Neural progenitor cell (in vitro differentiated cells): Measurements from ENCODE around the gene SLC26A4. TPM values are rescaled to one million over a fixed set of nuclear protein-coding genes. Genes with fewer than 3 reads are reported as not detected.

Experiments
- DNase-seq: peaks from one replicate; pipeline ENCODE4 v3.0.0-alpha.2; 2016; ENCODE audit warnings: low spot score
- H2AFZ ChIP-seq: fragments of 200-600 bp; sonication (generic); replicated peaks from 2 replicates; pipeline ENCODE4 v1.6.1; 2016; ENCODE audit warnings: antibody characterized with exemption
- H3F3A ChIP-seq: fragments of 200-600 bp; sonication (generic); 2 replicates; pipeline ENCODE4 v1.6.1; 2016; ENCODE audit warnings: antibody characterized with exemption, low read depth
- H3K27ac ChIP-seq: fragments of 200-600 bp; sonication (generic); 2 replicates; pipeline ENCODE4 v1.5.1; 2016; ENCODE audit warnings: mild to moderate bottlenecking
- H3K27me3 ChIP-seq: fragments of 200-600 bp; sonication (generic); 2 replicates; pipeline ENCODE4 v1.6.1; 2016; ENCODE audit warnings: mild to moderate bottlenecking, moderate library complexity
- H3K36me3 ChIP-seq: fragments of 200-600 bp; sonication (generic); 2 replicates; pipeline ENCODE4 v1.5.1; 2016
- H3K4me1 ChIP-seq: fragments of 200-600 bp; sonication (generic); 2 replicates; pipeline ENCODE4 v1.6.1; 2016; ENCODE audit warnings: mixed run types
- H3K4me2 ChIP-seq: fragments of 200-600 bp; sonication (generic); 2 replicates; pipeline ENCODE4 v1.6.1; 2016
- H3K4me3 ChIP-seq: fragments of 200-600 bp; sonication (generic); 2 replicates; pipeline ENCODE4 v1.5.1; 2016
- H3K79me2 ChIP-seq: fragments of 200-600 bp; sonication (generic); 2 replicates; pipeline ENCODE4 v1.6.1; 2016; ENCODE audit warnings: low read depth
- H3K9ac ChIP-seq: fragments of 200-600 bp; sonication (generic); 2 replicates; pipeline ENCODE4 v1.6.1; 2016
- H3K9me3 ChIP-seq: fragments of 200-600 bp; sonication (generic); 2 replicates; pipeline ENCODE4 v1.5.1; 2016; ENCODE audit warnings: low read depth
- H4K20me1 ChIP-seq: fragments of 200-600 bp; sonication (generic); 2 replicates; pipeline ENCODE4 v1.6.1; 2016; ENCODE audit warnings: low read depth
- H3K27ac Mint-ChIP-seq: 3 replicates; pipeline ENCODE4 v1.8.0; 2021; ENCODE audit warnings: mixed read lengths
- H3K27me3 Mint-ChIP-seq: 2 replicates; pipeline ENCODE4 v1.8.0; 2022; ENCODE audit warnings: low read depth, mild to moderate bottlenecking, inconsistent platforms, moderate library complexity, mixed read lengths; ENCODE audit not compliant: insufficient read depth
- H3K36me3 Mint-ChIP-seq: 3 replicates; pipeline ENCODE4 v1.8.0; 2021; ENCODE audit warnings: mixed read lengths
- H3K4me1 Mint-ChIP-seq: 3 replicates; pipeline ENCODE4 v1.8.0; 2021; ENCODE audit warnings: mixed read lengths
- H3K4me3 Mint-ChIP-seq: 3 replicates; pipeline ENCODE4 v1.8.0; 2021; ENCODE audit warnings: mild to moderate bottlenecking, moderate library complexity, mixed read lengths
- H3K9me3 Mint-ChIP-seq: 3 replicates; pipeline ENCODE4 v1.8.0; 2020; ENCODE audit warnings: mixed read lengths
- EZH2 ChIP-seq: fragments of 200-600 bp; sonication (generic); IDR thresholded peaks from 2 replicates; pipeline ENCODE4 v1.6.1; 2017; ENCODE audit warnings: antibody characterized with exemption, mild to moderate bottlenecking, moderate library complexity
- EZH2phosphoT487 ChIP-seq: fragments of 200-600 bp; sonication (generic); IDR thresholded peaks from 2 replicates; pipeline ENCODE4 v1.6.1; 2017; ENCODE audit warnings: antibody characterized with exemption
- total RNA-seq: library from RNA; depleted of rRNA; stranded (reverse); fragments of >200 nt; gene quantifications from 2 replicates; pipeline ENCODE4 v1.2.3, GENCODE V29; 2015; ENCODE audit warnings: low replicate concordance
- TF ChIP-seq, protein P1 (sequence below): fragments of 200-600 bp; sonication (generic); IDR thresholded peaks from 2 replicates; pipeline ENCODE4 v1.5.1; 2017; ENCODE audit warnings: antibody characterized with exemption, mild to moderate bottlenecking

SLC26A4 gene
- total RNA-seq, 1 donor from 2014 or later = 0.02 TPM

DNA sequence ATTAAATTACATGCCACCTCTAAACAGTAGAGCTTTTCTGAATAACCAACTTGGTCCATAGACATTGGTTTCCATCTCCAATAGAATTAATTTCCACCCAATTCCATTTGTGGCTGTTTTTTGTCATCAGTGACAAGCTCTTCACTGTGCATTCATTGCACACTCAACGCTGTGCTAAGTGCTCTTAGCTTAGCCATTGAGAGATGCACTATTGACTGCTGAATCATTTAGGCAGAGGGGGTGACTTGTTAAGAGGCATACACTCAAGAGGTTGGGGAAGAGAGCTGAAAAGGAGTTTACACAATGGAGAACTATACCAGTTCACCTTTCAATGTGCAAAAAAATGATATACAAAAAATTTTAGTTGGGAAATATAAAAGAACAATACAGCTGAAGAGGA is 51.4 kb downstream of the SLC26A4 start:
- Histone ChIP-seq H3K36me3 (no peaks in the 10 kb centered on the region), H3K4me3 (no peak overlapping the region), H3K4me2 (no peak overlapping the region), H3K27ac (no peak overlapping the region), H3K27me3 (no peaks in the 10 kb centered on the region), H3K4me1 (no peaks in the 10 kb centered on the region), H3K79me2 (no peaks in the 10 kb centered on the region), H4K20me1 (no peaks in the 10 kb centered on the region), H3K9ac (no peak overlapping the region), H3K9me3 (no peaks in the 10 kb centered on the region), H2AFZ (no peak overlapping the region), H3F3A (no peaks in the 10 kb centered on the region)
- H3K4me1 Mint-ChIP-seq = no peaks in the 10 kb centered on the region
- H3K9me3 Mint-ChIP-seq = no peaks in the 10 kb centered on the region
- H3K27ac Mint-ChIP-seq = no peak overlapping the region
- TF ChIP-seq, protein P1, sequence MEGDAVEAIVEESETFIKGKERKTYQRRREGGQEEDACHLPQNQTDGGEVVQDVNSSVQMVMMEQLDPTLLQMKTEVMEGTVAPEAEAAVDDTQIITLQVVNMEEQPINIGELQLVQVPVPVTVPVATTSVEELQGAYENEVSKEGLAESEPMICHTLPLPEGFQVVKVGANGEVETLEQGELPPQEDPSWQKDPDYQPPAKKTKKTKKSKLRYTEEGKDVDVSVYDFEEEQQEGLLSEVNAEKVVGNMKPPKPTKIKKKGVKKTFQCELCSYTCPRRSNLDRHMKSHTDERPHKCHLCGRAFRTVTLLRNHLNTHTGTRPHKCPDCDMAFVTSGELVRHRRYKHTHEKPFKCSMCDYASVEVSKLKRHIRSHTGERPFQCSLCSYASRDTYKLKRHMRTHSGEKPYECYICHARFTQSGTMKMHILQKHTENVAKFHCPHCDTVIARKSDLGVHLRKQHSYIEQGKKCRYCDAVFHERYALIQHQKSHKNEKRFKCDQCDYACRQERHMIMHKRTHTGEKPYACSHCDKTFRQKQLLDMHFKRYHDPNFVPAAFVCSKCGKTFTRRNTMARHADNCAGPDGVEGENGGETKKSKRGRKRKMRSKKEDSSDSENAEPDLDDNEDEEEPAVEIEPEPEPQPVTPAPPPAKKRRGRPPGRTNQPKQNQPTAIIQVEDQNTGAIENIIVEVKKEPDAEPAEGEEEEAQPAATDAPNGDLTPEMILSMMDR = no peak
- TF ChIP-seq EZH2 = no peak
- TF ChIP-seq EZH2phosphoT487 = no peak
- DNase-seq = no peak
- H3K27me3 Mint-ChIP-seq = peaks cover 3% of the 10 kb centered on the region
- H3K36me3 Mint-ChIP-seq = no peaks in the 10 kb centered on the region
- no peak overlapping the region for H3K4me3 Mint-ChIP-seq

DNA sequence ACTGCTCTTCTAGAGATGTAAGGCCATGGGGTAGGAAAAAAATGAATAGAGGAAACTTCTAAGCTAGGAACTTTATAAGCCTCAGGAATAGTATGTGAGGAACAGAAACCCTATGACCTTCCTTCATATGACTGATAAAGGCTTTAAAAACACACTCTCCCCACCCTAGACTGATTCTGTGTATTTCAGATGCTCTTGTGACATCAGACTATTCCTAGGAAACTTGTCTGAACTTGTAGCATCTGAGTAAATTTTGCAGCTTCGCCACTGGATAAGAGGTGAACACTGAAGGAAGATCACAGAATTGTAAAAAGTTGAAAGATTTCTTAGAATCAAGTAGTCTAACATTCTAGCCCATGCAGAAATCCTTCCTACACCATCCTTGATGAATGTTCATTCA is 52.3 kb downstream of the SLC26A4 start:
- Histone ChIP-seq H2AFZ (no peak overlapping the region), H3K4me2 (no peak overlapping the region), H3K4me3 (no peak overlapping the region), H3K36me3 (no peaks in the 10 kb centered on the region), H3K79me2 (no peaks in the 10 kb centered on the region), H3K9me3 (no peaks in the 10 kb centered on the region), H3F3A (no peaks in the 10 kb centered on the region), H3K27me3 (no peaks in the 10 kb centered on the region), H4K20me1 (no peaks in the 10 kb centered on the region), H3K9ac (no peak overlapping the region), H3K4me1 (no peaks in the 10 kb centered on the region), H3K27ac (no peak overlapping the region)
- TF ChIP-seq EZH2phosphoT487 (no peak), EZH2 (no peak)
- TF ChIP-seq, protein P1 = no peak
- Mint-ChIP-seq H3K9me3 (no peaks in the 10 kb centered on the region), H3K27me3 (peaks cover 3% of the 10 kb centered on the region), H3K4me3 (no peak overlapping the region), H3K27ac (no peak overlapping the region), H3K36me3 (no peaks in the 10 kb centered on the region), H3K4me1 (no peaks in the 10 kb centered on the region)
- no peak for DNase-seq

DNA sequence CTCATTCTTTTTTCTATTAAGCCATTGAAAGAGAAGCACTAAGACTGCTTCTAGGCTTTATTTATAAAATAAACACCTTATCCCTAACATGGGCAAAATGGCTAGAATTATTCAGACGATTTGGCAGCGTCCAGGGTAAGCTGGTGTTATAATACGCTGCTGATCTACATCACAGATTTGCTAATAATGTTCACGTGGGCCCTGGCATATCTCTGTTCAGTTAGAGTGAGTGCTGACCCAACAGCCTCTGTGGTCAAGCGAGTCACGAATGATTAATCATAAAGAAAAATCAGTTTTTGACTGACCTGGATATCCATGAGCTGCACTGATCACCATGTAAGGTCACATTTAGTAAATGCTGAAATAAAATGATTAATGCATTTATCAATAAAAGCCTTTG is 54.9 kb downstream of the SLC26A4 start:
- Histone ChIP-seq H3K4me2 (no peak overlapping the region), H3K4me3 (no peak overlapping the region), H3K27ac (no peak overlapping the region), H4K20me1 (no peaks in the 10 kb centered on the region), H3F3A (no peaks in the 10 kb centered on the region), H3K9ac (no peak overlapping the region), H3K9me3 (no peaks in the 10 kb centered on the region), H3K79me2 (no peaks in the 10 kb centered on the region), H3K27me3 (no peaks in the 10 kb centered on the region), H3K4me1 (no peaks in the 10 kb centered on the region), H2AFZ (no peak overlapping the region), H3K36me3 (no peaks in the 10 kb centered on the region)
- TF ChIP-seq EZH2phosphoT487 (no peak), EZH2 (no peak)
- TF ChIP-seq, protein P1 = no peak
- Mint-ChIP-seq H3K4me3 (no peak overlapping the region), H3K9me3 (no peaks in the 10 kb centered on the region), H3K27ac (no peak overlapping the region), H3K4me1 (no peaks in the 10 kb centered on the region), H3K27me3 (peaks cover 2% of the 10 kb centered on the region), H3K36me3 (no peaks in the 10 kb centered on the region)
- DNase-seq = no peak
